ENCODE data around the gene EFCAB11.

The EFCAB11 gene

DNA sequence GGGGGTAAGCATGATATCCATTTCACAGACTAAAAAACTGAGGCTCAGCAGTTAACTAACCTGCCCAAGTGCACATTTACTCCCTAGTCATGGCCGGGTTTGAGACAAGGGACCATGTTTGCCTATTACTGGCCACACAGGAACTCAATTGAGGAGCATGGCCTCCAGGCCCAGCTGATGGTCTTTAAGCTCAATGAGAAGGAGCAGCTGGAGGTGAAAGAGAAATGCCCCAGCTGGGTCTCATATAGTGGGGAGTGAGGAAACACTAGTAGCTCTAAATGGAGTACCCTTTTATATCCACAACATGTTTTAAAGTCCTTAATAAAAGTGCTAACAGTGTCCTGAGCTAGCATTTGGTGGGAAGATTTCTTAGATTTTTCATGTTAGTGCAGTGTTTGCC is 2.8 kb upstream of the EFCAB11 start:
- DNase-seq (ENCODE audit: low spot score) = no peak

GRCh38 chr14:89956661-89957009 is 2.1 kb upstream of the EFCAB11 start:
- no peak for DNase-seq (ENCODE audit: low spot score)

- peak; percentile 96 for DNase-seq (ENCODE audit: low spot score)
Measured at GRCh38 chr14:89955745-89956660, 1.5 kb upstream of the EFCAB11 start, which contains the start of gene TDP1. TSS of gene TDP1 (plus strand) at chr14:89955927. CDS start at chr14:89963115, 7,188 bp downstream.

- no peak for DNase-seq (ENCODE audit: low spot score)
Measured at GRCh38 chr14:89955022-89955744, 653 bp upstream of the EFCAB11 start.

DNA sequence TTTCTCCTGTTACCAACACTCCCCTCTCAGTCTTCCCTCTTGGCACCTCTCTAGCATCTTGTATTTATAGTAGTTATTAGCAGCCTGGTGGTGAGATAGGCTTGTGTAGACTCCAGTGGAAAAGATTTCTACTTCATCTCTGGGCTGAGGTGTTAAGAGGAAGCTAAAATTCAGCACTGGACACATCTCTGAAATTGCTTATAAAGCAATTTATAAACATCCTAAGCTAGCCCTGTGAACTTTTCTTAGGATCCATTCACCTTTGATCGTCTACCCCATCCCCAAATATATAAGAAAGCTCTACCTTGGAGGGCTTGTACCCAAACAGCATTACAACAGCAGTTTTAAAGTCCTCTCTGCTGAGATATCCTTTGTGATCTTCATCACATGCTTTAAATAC is 928 bp downstream of the EFCAB11 start:
- no peak for DNase-seq (ENCODE audit: low spot score)

DNA sequence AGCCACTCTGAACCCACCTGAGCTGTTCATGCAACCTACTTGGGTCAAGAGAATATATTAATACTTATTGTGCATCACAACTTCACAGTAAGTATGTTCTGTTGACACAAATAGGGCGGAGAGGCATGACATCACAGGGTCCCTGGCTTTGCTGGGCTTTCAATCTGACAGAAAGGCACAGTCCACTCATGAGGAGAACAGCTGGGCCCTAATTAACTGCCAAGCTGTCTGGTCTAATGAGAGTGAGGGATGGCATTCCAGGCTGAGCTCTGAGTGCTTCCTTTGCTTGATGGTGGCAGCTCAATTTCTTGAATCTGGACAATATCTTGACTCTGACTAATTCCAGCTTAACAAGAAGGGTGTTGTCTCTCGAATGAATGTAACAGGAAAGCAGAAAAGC is 2.0 kb downstream of the EFCAB11 start:
- no peak for DNase-seq (ENCODE audit: low spot score)

DNA sequence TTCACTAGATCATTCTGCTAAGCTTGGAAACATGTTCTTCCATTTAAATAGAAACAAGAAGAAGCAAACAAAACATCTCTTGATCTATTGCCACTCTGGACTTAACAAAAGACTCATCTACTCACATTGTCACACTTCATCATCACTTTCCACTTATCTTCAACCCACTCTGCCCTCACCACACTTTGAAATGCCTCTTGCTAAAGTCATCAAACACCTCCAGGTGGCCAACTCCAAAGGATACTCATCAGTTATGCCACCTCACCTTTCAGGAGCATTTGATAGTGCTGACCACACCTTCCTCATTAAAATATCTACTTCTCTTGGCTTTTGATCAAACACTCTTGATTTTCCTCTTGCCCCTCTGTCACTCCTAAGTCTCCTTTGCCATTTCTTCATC is 7.2 kb downstream of the EFCAB11 start:
- no peak for DNase-seq (ENCODE audit: low spot score)

GRCh38 chr14:89941830-89942377 is 12.6 kb downstream of the EFCAB11 start:
- DNase-seq (ENCODE audit: low spot score) = no peak

DNA sequence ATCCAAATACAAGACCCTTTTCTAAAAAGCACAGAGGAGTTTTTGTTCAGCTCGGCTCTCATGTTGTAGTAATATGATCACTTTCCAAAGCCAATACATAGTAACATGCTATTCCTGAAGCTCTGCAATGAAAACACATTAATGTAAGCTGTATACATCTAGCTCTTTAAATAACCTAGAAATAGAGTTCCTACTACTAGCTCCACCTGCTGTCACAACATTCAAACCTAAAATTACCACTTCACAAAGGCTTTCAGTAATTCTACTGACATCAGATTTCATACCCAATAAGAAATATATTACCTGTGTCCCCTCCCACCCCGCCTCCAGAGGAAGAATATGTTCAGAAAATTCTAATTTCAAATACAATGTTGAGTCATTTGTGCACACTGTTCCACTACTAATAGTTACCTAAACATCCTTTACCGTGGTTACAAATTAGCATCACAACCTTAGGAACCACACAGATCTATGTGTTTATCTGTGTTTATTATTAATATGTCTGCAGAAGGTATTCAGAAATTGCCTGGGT is 17.8 kb downstream of the EFCAB11 start:
- no peak for DNase-seq (ENCODE audit: low spot score)

DNA sequence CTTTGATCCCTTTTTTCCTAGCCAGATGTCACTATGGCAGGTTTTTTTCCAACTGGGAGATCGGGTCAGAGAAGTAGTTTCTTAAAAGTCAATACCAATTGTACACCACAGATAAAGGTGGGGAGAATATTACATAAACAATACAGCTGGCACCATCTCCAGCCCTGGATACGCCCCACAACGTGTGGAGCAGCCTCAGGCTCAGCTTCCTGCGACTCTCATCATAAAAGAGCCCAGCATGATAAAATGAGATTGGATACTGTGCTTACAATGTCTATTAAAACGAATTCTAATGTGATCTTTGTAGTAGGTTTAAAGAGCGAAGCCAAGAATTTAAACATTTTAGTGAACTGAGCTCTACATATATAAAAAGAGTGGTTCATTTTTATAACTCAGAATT is 21.5 kb downstream of the EFCAB11 start:
- no peak for DNase-seq (ENCODE audit: low spot score)

DNA sequence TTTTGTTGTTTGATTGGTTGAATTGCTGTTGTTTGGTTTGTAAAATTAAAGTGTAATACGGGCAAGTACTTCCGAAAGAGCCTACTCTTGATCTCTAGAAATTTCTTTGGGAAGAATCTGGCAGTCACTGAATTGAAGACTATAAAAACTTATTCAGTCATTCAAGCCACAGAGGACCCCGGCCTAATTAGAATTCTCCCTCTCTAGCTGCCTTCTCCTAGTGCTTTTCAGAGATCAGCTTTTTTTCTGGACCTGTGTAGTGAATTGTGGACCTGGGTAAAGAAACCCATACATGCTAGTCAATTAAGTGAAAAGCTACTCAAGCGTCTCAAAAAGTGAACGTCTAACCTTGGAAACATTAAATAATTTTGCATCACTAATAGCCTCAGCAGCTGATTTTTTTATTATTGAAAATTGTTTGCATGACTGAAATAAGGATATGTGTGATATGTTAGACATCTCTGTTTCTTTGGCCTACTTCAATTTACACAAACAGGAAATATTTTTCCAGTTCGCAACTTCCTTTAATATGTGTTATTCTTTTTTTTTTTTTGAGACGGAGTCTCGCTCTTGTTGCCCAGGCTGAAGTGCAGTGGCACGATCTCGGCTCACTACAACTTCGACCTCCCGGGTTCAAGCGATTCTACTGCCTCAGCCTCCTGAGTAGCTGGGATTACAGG is 27.2 kb downstream of the EFCAB11 start:
- DNase-seq (ENCODE audit: low spot score) = no peak

- DNase-seq (ENCODE audit: low spot score) = no peak
Measured at GRCh38 chr14:89926694-89927093, 27.8 kb downstream of the EFCAB11 start.

GRCh38 chr14:89924268-89924667 is 30.3 kb downstream of the EFCAB11 start:
- DNase-seq (ENCODE audit: low spot score) = no peak

GRCh38 chr14:89922031-89922907 is 32.3 kb downstream of the EFCAB11 start:
- DNase-seq (ENCODE audit: low spot score) = peak; percentile 84

- no peak for DNase-seq (ENCODE audit: low spot score)
Measured at GRCh38 chr14:89921346-89921745, 33.2 kb downstream of the EFCAB11 start.

GRCh38 chr14:89920056-89920455 is 34.5 kb downstream of the EFCAB11 start:
- no peak for DNase-seq (ENCODE audit: low spot score)

- DNase-seq (ENCODE audit: low spot score) = no peak
Measured at GRCh38 chr14:89918721-89919120, 35.8 kb downstream of the EFCAB11 start.

DNA sequence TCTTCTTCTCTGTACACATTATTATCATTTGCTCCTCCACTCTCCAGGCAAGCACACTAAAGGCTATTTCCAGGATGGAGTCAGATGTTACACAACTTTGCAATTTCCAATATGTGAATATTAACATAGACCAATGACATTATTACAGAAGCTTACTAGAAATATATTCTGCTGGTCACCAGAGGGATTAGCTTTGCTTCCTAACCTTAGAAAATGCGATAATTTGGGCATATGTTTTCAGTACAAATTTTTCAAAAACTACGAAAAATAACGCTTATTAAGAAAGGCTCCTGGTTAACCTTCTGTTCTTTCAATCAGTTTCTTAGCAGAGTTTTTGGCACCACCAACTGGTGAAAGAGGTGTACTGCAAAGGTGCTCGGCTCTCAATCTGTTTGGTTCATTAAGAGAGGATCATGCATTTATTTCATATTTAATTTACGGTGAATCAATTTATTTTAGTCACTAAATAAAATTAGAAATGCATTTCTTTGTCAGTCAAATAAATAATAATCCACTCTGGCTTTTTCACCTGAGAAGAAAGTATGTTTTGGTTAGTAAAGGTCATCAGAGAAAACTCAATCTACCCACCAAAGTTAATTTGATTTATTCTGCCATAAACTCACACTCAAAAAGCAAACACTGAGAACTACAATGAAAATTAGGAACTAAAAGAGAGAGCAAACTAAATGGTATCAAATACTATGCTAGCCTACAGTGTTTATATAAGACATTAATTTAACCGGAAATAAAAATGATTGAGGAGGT is 39.2 kb downstream of the EFCAB11 start:
- DNase-seq (ENCODE audit: low spot score) = peak; percentile 75

DNA sequence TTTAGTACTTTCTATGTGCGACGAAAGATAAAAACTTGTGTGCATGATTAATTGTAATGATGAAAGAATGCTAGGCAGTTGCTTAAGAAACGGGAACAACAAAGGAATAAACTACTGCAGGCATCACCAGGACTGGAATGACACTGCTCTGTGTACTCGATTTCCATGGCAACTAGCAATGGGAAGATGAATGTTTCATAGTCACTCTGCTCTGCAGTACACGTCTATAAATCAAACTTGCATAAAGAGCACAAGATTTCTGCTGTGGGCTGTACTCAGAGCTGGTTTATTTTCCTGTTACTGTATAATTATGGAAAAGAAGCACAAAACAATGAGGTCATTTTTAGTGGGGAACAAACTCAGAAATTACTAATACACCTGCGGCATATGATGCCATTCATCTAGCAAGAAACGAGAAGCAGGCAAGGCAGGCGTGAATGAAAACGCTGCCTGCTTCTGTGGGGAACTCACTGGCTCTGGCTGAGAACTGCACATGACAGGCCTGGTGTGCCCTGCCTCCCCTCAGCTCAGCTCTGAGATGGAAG is 41.8 kb downstream of the EFCAB11 start:
- DNase-seq (ENCODE audit: low spot score) = peak; percentile 57

DNA sequence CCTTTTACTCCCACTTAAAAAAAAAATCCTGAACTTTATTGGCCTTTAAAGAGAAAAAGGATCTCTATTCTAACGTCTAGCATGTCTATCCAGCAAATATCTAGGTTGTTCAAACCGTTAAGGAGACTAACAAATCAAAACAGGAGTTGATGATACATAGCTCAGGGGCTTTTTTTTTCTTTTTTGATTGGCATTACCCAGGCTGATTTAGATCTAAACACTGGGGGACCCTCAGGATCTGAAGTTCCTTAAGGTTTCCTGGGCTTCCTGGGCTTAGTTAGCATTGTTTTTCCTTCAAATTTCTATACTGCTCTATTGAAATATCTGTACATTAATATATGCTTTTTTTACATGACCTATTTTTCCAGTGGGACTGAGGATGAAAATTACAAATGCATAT is 42.3 kb downstream of the EFCAB11 start:
- no peak for DNase-seq (ENCODE audit: low spot score)
